ENCODE measurements around the gene GNG4. TPM values are rescaled to one million over a fixed set of nuclear protein-coding genes. Genes with fewer than 3 reads are reported as not detected.
"Not testable (repeated sequence)": the region's sequence is repeated elsewhere in the genome, so short reads cannot be mapped to it uniquely, and the experiment has no call there.

Gene GNG4
- total and polyA plus RNA-seq, 10 of the 15 experiments (the other 5 are each of a cell fraction or from before 2014, with no cell fraction given): 0.03 to 0.15 (median 0.15) TPM; not detected in 7

GRCh38 chr1:235546369-235547155 is 103.0 kb downstream of the GNG4 start:
- BruUV-seq (replicated peaks); H2AFZ ChIP-seq (ENCODE audit: control insufficient read depth, low read depth, low read length); H3K27me3 ChIP-seq (replicated peaks in 1 of 2; ENCODE audit: control insufficient read depth in 2 of 2, insufficient read depth in 2 of 2, low read length in 1 of 2); FAIRE-seq; H3K36me3 ChIP-seq (ENCODE audit: control insufficient read depth in 2 of 2, insufficient read depth in 2 of 2, low read length in 1 of 2); POLR2A ChIA-PET; H3K9ac ChIP-seq (ENCODE audit: control insufficient read depth, insufficient read depth, low read length); H3K27ac ChIP-seq (ENCODE audit: control insufficient read depth, insufficient read depth); H3K4me1 ChIP-seq (ENCODE audit: control insufficient read depth, insufficient read depth, low read length); DNase-seq (ENCODE audit: low read depth, low spot score); intact Hi-C loops (cut with micrococcal nuclease; ENCODE audit: unreplicated experiment); H3K4me2 ChIP-seq (ENCODE audit: control insufficient read depth, insufficient read depth); in situ Hi-C loops (cut with MboI); RAD21 ChIA-PET (ENCODE audit: unreplicated experiment); CTCF ChIA-PET; SMC1A ChIA-PET (ENCODE audit: uncharacterized antibody, unreplicated experiment); H3K4me3 ChIP-seq; H3K9me3 ChIP-seq (replicated peaks; ENCODE audit: control insufficient read depth, insufficient read depth, low read length); H4K20me1 ChIP-seq (ENCODE audit: control insufficient read depth, insufficient read depth); H3K79me2 ChIP-seq (ENCODE audit: control insufficient read depth, insufficient read depth, low read length): not testable (repeated sequence)
- TF ChIP-seq PKNOX1 (IDR thresholded peaks at IDR 0.05) (peak; percentile 50), SRF (IDR thresholded peaks at IDR 0.05; ENCODE audit: low read depth in 2 of 2, low read length in 2 of 2) (peak in 1 of 2 experiments; percentile 65; a peak in 1 of 4 replicates)
- peak; percentile 70 for ATAC-seq
- WGBS (ENCODE audit: insufficient coverage, insufficient replicate concordance, low lambda C conversion rate, missing lambda C conversion rate): 16% methylated on average over 10 of the region's 10 CpGs

GRCh38 chr1:235545292-235545930 is 104.2 kb downstream of the GNG4 start:
- RAD21 ChIA-PET (ENCODE audit: unreplicated experiment): no interaction called here
- in situ Hi-C loops (cut with MboI): no loop called here
- ATAC-seq (no peak), FAIRE-seq (no peak), DNase-seq (ENCODE audit: low read depth, low spot score) (no peak)
- intact Hi-C loops (cut with micrococcal nuclease; ENCODE audit: unreplicated experiment): no loop called here
- CTCF ChIA-PET: interaction anchor here (1.3 kb wide), 1 partner anchor 13 kb away, joined by 3 read pairs; no protein-coding TSS in a partner anchor
- SMC1A ChIA-PET (ENCODE audit: uncharacterized antibody, unreplicated experiment): no interaction called here
- Histone ChIP-seq H2AFZ (ENCODE audit: control insufficient read depth, low read depth, low read length) (no peak overlapping the region), H3K36me3 (ENCODE audit: control insufficient read depth in 2 of 2, insufficient read depth in 2 of 2, low read length in 1 of 2) (no peaks in the 10 kb centered on the region), H3K9ac (ENCODE audit: control insufficient read depth, insufficient read depth, low read length) (no peak overlapping the region), H3K9me3 (replicated peaks; ENCODE audit: control insufficient read depth, insufficient read depth, low read length) (no peaks in the 10 kb centered on the region), H3K27ac (ENCODE audit: control insufficient read depth, insufficient read depth) (no peak overlapping the region), H3K27me3 (replicated peaks in 1 of 2; ENCODE audit: control insufficient read depth in 2 of 2, insufficient read depth in 2 of 2, low read length in 1 of 2) (peaks cover 0 to 3% of the 10 kb centered on the region in 2 experiments; a peak in 3 of 4 replicates), H3K4me2 (ENCODE audit: control insufficient read depth, insufficient read depth) (no peak overlapping the region), H3K79me2 (ENCODE audit: control insufficient read depth, insufficient read depth, low read length) (no peaks in the 10 kb centered on the region), H4K20me1 (ENCODE audit: control insufficient read depth, insufficient read depth) (no peaks in the 10 kb centered on the region), H3K4me3 (no peak overlapping the region), H3K4me1 (ENCODE audit: control insufficient read depth, insufficient read depth, low read length) (no peaks in the 10 kb centered on the region)
- no TSS peak for BruUV-seq (replicated peaks)
- POLR2A ChIA-PET: no interaction called here
- WGBS (ENCODE audit: insufficient coverage, insufficient replicate concordance, low lambda C conversion rate, missing lambda C conversion rate): 62% methylated on average over 9 of the region's 9 CpGs
- TF ChIP-seq BACH1 (IDR thresholded peaks at IDR 0.05; ENCODE audit: borderline replicate concordance) (no peak), NFYB (IDR thresholded peaks at IDR 0.05; ENCODE audit: insufficient read depth, low read depth, low read length) (no peak), EGR1 (IDR thresholded peaks at IDR 0.05; ENCODE audit: borderline replicate concordance in 1 of 2, low read depth in 2 of 2, low read length in 2 of 2) (no peak), NR2C2 (IDR thresholded peaks at IDR 0.05; ENCODE audit: borderline replicate concordance, control insufficient read depth, insufficient read length, low read depth) (no peak), NFYA (IDR thresholded peaks at IDR 0.05; ENCODE audit: borderline replicate concordance, low read depth, low read length) (no peak), IKZF2 (IDR thresholded peaks at IDR 0.05) (no peak), IRF4 (IDR thresholded peaks at IDR 0.05; ENCODE audit: low read depth, low read length) (no peak), ZBED1 (IDR thresholded peaks at IDR 0.05; ENCODE audit: borderline replicate concordance) (no peak), USF1 (IDR thresholded peaks at IDR 0.05; ENCODE audit: borderline replicate concordance, extremely low read length, insufficient read depth, low read depth, low read length) (no peak), PKNOX1 (IDR thresholded peaks at IDR 0.05) (no peak), FOXK2 (IDR thresholded peaks at IDR 0.05) (no peak), DPF2 (IDR thresholded peaks at IDR 0.05) (no peak)
